Measurements from ENCODE around the gene DNAI4.

Gene DNAI4

DNA sequence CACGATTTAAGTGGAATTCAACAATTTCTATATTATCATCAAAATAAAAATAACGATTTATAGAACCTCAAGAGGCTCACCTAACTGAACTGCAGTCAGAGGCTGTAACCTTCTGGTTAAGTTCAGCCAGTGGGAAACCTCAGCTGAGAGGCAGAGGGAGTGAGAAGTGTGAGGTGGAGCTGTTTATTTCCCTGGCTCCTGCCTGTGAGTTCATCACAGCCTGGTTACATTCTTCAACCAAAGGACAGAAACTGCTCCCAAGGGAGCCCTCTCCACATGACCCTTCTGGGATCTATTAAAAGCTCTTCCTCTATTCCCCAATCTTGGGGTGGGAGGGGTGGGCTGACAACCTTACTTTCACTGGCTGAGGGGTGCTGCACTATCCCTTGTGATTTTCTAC, 150.2 kb downstream of the DNAI4 start:
- TF ChIP-seq CTCF (IDR thresholded peaks at IDR 0.05; ENCODE audit: extremely low read depth, missing control alignments), result no peak
- DNase-seq (ENCODE audit: low spot score), result no peak

DNA sequence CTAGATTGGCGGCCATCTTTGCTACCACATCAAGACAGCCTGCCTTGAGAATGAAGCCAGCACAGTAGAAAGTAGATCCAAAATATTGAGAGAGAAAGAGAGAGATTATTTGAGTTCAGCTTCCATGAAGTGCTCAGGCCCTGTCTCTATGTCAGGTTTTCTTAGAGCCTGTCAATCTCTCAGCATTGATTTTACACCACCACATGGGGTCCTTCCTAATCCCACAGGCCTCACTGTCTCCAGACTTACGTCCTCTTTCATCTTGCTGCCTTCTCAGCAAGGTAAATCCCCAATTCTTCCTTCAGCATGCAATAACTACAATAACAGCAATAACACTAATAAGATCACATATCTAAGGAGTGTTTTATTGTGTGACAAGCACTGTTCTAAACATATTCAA, 151.4 kb downstream of the DNAI4 start:
- no peak for TF ChIP-seq CTCF (IDR thresholded peaks at IDR 0.05; ENCODE audit: extremely low read depth, missing control alignments)
- no peak for DNase-seq (ENCODE audit: low spot score)

DNA sequence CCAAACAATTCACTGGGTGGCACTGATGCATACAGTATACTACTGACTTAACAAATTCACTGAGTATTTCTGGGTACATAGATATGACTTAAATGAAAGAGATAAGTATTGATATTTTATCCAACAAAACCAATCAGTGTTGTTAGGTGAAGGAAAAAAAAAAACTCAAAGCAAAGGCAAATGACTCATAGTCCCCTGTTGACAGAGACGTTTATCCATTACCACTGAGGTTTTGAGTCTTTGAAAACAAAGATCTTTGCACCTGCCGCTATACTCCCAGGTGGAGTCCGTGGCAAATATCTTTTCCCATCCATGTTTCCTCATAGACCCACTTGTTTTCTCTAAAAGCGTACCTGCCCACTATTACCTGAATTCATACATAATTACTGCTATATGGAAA, 154.0 kb downstream of the DNAI4 start:
- TF ChIP-seq CTCF (IDR thresholded peaks at IDR 0.05; ENCODE audit: extremely low read depth, missing control alignments), result no peak
- DNase-seq (ENCODE audit: low spot score), result no peak

GRCh38 chr1:66770240-66770639, 154.4 kb downstream of the DNAI4 start:
- no peak for DNase-seq (ENCODE audit: low spot score)
- no peak for TF ChIP-seq CTCF (IDR thresholded peaks at IDR 0.05; ENCODE audit: extremely low read depth, missing control alignments)

DNA sequence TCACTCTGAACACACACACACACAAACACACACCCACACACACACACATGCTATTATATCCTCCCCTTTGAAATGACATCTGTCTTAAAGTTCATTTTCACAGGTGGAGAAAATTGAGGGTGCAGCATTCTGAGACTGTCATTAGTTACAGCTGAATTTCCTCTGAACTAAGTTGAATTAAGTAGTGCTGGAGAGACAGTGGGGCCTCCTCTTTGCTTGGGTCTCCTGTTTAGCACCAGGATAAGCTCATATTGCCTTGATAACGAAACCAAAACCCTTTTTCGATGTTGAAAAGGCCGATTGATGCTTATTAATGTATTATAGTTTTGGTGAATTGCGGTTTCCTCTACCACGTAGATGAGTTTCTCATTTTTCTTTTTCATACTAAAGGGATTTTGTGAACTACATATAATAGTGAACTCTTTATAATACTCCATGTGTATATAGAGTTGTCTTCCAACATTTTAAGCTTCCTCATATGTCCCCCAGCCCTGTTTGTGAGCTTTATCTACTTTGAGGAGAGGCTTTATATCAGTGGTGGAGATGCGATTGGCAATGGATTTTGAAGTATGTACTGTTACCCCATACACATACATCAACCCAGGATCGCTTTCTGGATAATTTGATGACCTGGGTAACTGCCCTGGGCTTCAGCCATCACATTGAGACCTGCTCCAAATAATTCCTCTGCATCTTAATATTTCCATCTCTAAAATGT, 155.0 kb downstream of the DNAI4 start:
- no peak for TF ChIP-seq CTCF (IDR thresholded peaks at IDR 0.05; ENCODE audit: extremely low read depth, missing control alignments)
- no peak for DNase-seq (ENCODE audit: low spot score)

DNA sequence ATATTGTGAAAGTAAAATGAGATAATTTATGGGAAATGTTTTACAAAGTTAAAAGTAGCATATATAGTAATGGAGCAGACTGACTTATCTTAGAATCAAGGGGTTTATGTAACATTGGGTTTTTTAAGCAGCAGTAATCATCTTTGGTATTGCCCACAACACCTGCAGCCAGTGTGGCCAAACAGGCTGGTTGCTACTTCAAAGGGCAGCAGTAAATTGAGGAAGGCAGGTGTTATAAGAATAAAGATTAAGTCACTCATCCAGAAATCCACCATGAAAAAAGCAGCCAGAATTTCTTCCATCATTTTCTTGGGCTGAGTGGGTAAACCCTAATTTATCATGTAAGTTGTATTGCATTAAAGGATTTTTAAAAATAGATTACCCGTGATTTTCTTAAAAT, 155.7 kb downstream of the DNAI4 start:
- DNase-seq (ENCODE audit: low spot score), result no peak
- TF ChIP-seq CTCF (IDR thresholded peaks at IDR 0.05; ENCODE audit: extremely low read depth, missing control alignments), result no peak

GRCh38 chr1:66767626-66768025, 157.0 kb downstream of the DNAI4 start:
- no peak for DNase-seq (ENCODE audit: low spot score)
- TF ChIP-seq CTCF (IDR thresholded peaks at IDR 0.05; ENCODE audit: extremely low read depth, missing control alignments), result no peak

Data from GM20000 (cell line).